CD4-positive, alpha-beta T cell treated with Interleukin-15 for 4 hours (primary cell): ENCODE results near the gene PLEKHA5.
"Not testable (repeated sequence)": the region's sequence is repeated elsewhere in the genome, so short reads cannot be mapped to it uniquely, and the experiment has no call there.

ENCODE experiments used
- DNase-seq: peaks from one replicate; pipeline ENCODE4 v3.0.0-alpha.2; 2020; ENCODE audit warnings: low spot score

PLEKHA5 gene

GRCh38 chr12:19203539-19204506, 74.3 kb downstream of the PLEKHA5 start:
- DNase-seq, result no peak

GRCh38 chr12:19205120-19205519, 75.6 kb downstream of the PLEKHA5 start:
- no peak for DNase-seq

GRCh38 chr12:19206493-19207077, 77.1 kb downstream of the PLEKHA5 start:
- no peak for DNase-seq

- no peak for DNase-seq
Measured at GRCh38 chr12:19208456-19208855, 78.9 kb downstream of the PLEKHA5 start.

GRCh38 chr12:19209661-19210060, 80.1 kb downstream of the PLEKHA5 start:
- no peak for DNase-seq

GRCh38 chr12:19211802-19212201, 82.3 kb downstream of the PLEKHA5 start:
- no peak for DNase-seq

GRCh38 chr12:19212245-19212644, 82.7 kb downstream of the PLEKHA5 start:
- no peak for DNase-seq

- DNase-seq, result no peak
Measured at GRCh38 chr12:19214020-19214419, 84.5 kb downstream of the PLEKHA5 start.

GRCh38 chr12:19215115-19215514, 85.6 kb downstream of the PLEKHA5 start:
- no peak for DNase-seq

GRCh38 chr12:19217446-19217845, 87.9 kb downstream of the PLEKHA5 start:
- DNase-seq, result no peak

GRCh38 chr12:19220205-19220604, 90.7 kb downstream of the PLEKHA5 start:
- DNase-seq, result no peak

- no peak for DNase-seq
Measured at GRCh38 chr12:19220852-19221466, 91.4 kb downstream of the PLEKHA5 start.

GRCh38 chr12:19222558-19222957, 93.0 kb downstream of the PLEKHA5 start:
- no peak for DNase-seq

- no peak for DNase-seq
Measured at GRCh38 chr12:19223018-19223417, 93.5 kb downstream of the PLEKHA5 start.

GRCh38 chr12:19223695-19224094, 94.2 kb downstream of the PLEKHA5 start:
- DNase-seq, result no peak

GRCh38 chr12:19224746-19225145, 95.2 kb downstream of the PLEKHA5 start:
- DNase-seq, result no peak

- DNase-seq, result no peak
Measured at GRCh38 chr12:19227190-19227879, 97.8 kb downstream of the PLEKHA5 start.

GRCh38 chr12:19227880-19228210, 98.3 kb downstream of the PLEKHA5 start:
- DNase-seq, result no peak

GRCh38 chr12:19229021-19229420, 99.5 kb downstream of the PLEKHA5 start:
- DNase-seq, result not testable (repeated sequence)

- no peak for DNase-seq
Measured at GRCh38 chr12:19230299-19230866, 100.8 kb downstream of the PLEKHA5 start.

- DNase-seq, result no peak
Measured at GRCh38 chr12:19230896-19231295, 101.4 kb downstream of the PLEKHA5 start.

GRCh38 chr12:19234171-19234704, 104.7 kb downstream of the PLEKHA5 start:
- no peak for DNase-seq
